Heart right ventricle (tissue), 16 donors: Measurements from ENCODE around the gene NCKIPSD. TPM values are rescaled to one million over a fixed set of nuclear protein-coding genes. Genes with fewer than 3 reads are reported as not detected.

ENCODE experiments used
- ATAC-seq, 8 donors: fragments of 200-7000 bp; cut with Tn5 transposase; one replicate each; pipeline ENCODE4 v1.9.1; 2020; ENCODE audit warnings: mild to moderate bottlenecking in 8 of 8, moderate library complexity in 8 of 8, moderate number of reproducible peaks in 1 of 8
- DNase-seq, 2 donors: peaks; one replicate each; pipeline ENCODE4 v3.0.0-alpha.2; 2020
- H3K27ac ChIP-seq, 10 donors: fragments of 200-600 bp; sonication (generic) in 2 of 10; one replicate each; pipeline versions ENCODE4 v1.5.0 to v1.8.0; 2020 to 2022; ENCODE audit warnings: mild to moderate bottlenecking in 3 of 10
- H3K27me3 ChIP-seq, 7 donors: fragments of 200-600 bp; one replicate each; pipeline ENCODE4 v1.8.0; 2021 to 2022; ENCODE audit warnings: mild to moderate bottlenecking in 2 of 7
- H3K36me3 ChIP-seq, 9 donors: fragments of 200-600 bp; sonication (generic) in 1 of 9; one replicate each; pipeline versions ENCODE4 v1.5.0 to v1.8.0; 2020 to 2022; ENCODE audit warnings: mild to moderate bottlenecking in 2 of 9
- H3K4me1 ChIP-seq, 9 donors: fragments of 200-600 bp; sonication (generic) in 1 of 9; one replicate each; pipeline versions ENCODE4 v1.5.0 to v1.8.0; 2020 to 2022; ENCODE audit warnings: mild to moderate bottlenecking in 4 of 9
- H3K4me3 ChIP-seq, 10 donors: fragments of 200-600 bp; sonication (generic) in 2 of 10; one replicate each; pipeline versions ENCODE4 v1.5.0 to v1.8.0; 2020 to 2022; ENCODE audit warnings: mild to moderate bottlenecking in 7 of 10, moderate library complexity in 2 of 10
- H3K9me3 ChIP-seq, 11 donors: fragments of 200-600 bp in 10 of 11; sonication (generic) in 2 of 11; one replicate each; pipeline versions ENCODE4 v1.5.0 to v1.8.0; 2013 to 2022; ENCODE audit warnings: mild to moderate bottlenecking in 2 of 11, control low read depth in 1 of 11, moderate library complexity in 1 of 11
- CTCF ChIP-seq, 9 donors: fragments of 200-600 bp; sonication (generic) in 2 of 9; IDR thresholded peaks; one replicate each; pipeline versions ENCODE4 v1.5.0 to v1.8.0; 2021 to 2022; ENCODE audit warnings: antibody characterized with exemption in 9 of 9, mild to moderate bottlenecking in 5 of 9, moderate library complexity in 1 of 9
- WGBS, 2 donors: extraction: QIAGEN DNeasy Blood & Tissue Kit; methylation state at CpG; one replicate each; pipeline ENCODE4 v1.1.7; 2013; ENCODE audit warnings: inconsistent platforms in 1 of 2; 5-methylcytosine and 5-hydroxymethylcytosine counted together
- intact Hi-C, 10 donors: fragments of 100-400 bp; cut with DNase I; formaldehyde crosslinking; loops; one replicate each; pipeline versions ENCODE4 v1.11.1 to v1.14.2; 2022
- polyA plus RNA-seq, 2 donors: library from polyadenylated mRNA; stranded (reverse); fragments of 200-250 nt; gene quantifications; one replicate each; pipeline ENCODE4 v1.2.3, GENCODE V29; 2013
- total RNA-seq, 10 donors: library from RNA; stranded (reverse); fragmentation: NEBNext Ultra II Directional in 3 of 10; extraction: Animal tissue kit (Norgen Biotek cat#: 25700) in 3 of 10; gene quantifications; one replicate each; pipeline versions ENCODE4 v1.2.1 to v1.2.4, GENCODE V29; 2021 to 2023
- donor health status: Arrhythmogenic right ventricular cardiomyopathy.
- donor health status: ischemic (EF 13 %, LVEDD 7.1; RV severe dilation, severe dysfunction).
- donor health status: healthy with polysubstance abuse.
- donor health status: DM: no; HTN: yes; CAD: no.
- donor health status: DM: no; HTN: no; CAD: no.
- donor health status: ischemic (EF 25% LVEDD 6.9; RV normal size, moderate dysfunction).
- donor health status: ischemic (EF 25% LVEDD 5.7; RV mildly dilated, moderate dysfunction).
- donor health status: healthy.
- donor health status: DM: yes; HTN: yes; CAD: no.
- donor health status: Ischemic cardiomyopathy.
- donor health status: ischemic (EF 35%, LVEDD 5.7; RV mildly dilated, moderate dysfunction).
- donor health status: nonischemic (EF 11% LVEDD 7.7; RV severe dilation, severe dysfunction).
- donor health status: DM: yes; HTN: yes; CAD: no.
- donor health status: PGD.
- donor health status: ischemic (EF 29% LVEDD 5.4; RV normal size, mild dysfunction).
- donor health status: nonischemic (EF 23%, LVEDD 6.1; RV moderate dilation, normal function).

The NCKIPSD gene
- total and polyA plus RNA-seq, 12 donors = 9.4 to 21.1 (median 14.6) TPM

GRCh38 chr3:48647714-48648113, 38.0 kb downstream of the NCKIPSD start:
- Histone ChIP-seq H3K27me3 (no peaks in the 10 kb centered on the region), H3K4me1 (no peaks in the 10 kb centered on the region), H3K27ac (no peak overlapping the region), H3K36me3 (no peaks in the 10 kb centered on the region), H3K4me3 (no peak overlapping the region), H3K9me3 (no peaks in the 10 kb centered on the region)
- WGBS, 2 donors = 88% methylated on average over 9 of the region's 9 CpGs
- ATAC-seq = no peak
- no peak for DNase-seq
- intact Hi-C loops = no loop called here
- TF ChIP-seq CTCF (IDR thresholded peaks at IDR 0.05) = no peak

- WGBS, 2 donors = 91 to 93% methylated on average over 22 of the region's 22 CpGs
- ATAC-seq (no peak), DNase-seq (no peak)
- H3K27ac ChIP-seq = no peak overlapping the region
- intact Hi-C loops = no loop called here
- H3K4me1 ChIP-seq = no peaks in the 10 kb centered on the region
- no peaks in the 10 kb centered on the region for H3K27me3 ChIP-seq
- no peak for TF ChIP-seq CTCF (IDR thresholded peaks at IDR 0.05)
- no peak overlapping the region for H3K4me3 ChIP-seq
- H3K9me3 ChIP-seq = no peaks in the 10 kb centered on the region
- H3K36me3 ChIP-seq = no peaks in the 10 kb centered on the region
Observed at GRCh38 chr3:48644898-48645760, 40.6 kb downstream of the NCKIPSD start.

- DNase-seq (no peak), ATAC-seq (no peak)
- no peak for TF ChIP-seq CTCF (IDR thresholded peaks at IDR 0.05)
- Histone ChIP-seq H3K4me1 (no peaks in the 10 kb centered on the region), H3K9me3 (no peaks in the 10 kb centered on the region), H3K27me3 (no peaks in the 10 kb centered on the region), H3K27ac (no peak overlapping the region), H3K4me3 (no peak overlapping the region), H3K36me3 (no peaks in the 10 kb centered on the region)
- intact Hi-C loops = no loop called here
- WGBS, 2 donors = 94 to 98% methylated on average over 12 of the region's 12 CpGs
Observed at GRCh38 chr3:48642605-48643004, 43.1 kb downstream of the NCKIPSD start.

- H3K4me1 ChIP-seq = peaks cover 0 to 10% (median 3%) of the 10 kb centered on the region in 9 donors
- no peaks in the 10 kb centered on the region for H3K27me3 ChIP-seq
- intact Hi-C loops = no loop called here
- no peak for TF ChIP-seq CTCF (IDR thresholded peaks at IDR 0.05)
- ATAC-seq = no peak
- no peak overlapping the region for H3K4me3 ChIP-seq
- H3K9me3 ChIP-seq = no peaks in the 10 kb centered on the region
- WGBS, 2 donors = 95 to 98% methylated on average over 3 of the region's 3 CpGs
- no peak for DNase-seq
- no peaks in the 10 kb centered on the region for H3K36me3 ChIP-seq
- no peak overlapping the region for H3K27ac ChIP-seq
Observed at GRCh38 chr3:48641396-48641795, 44.3 kb downstream of the NCKIPSD start.
